HEK293 (cell line): ENCODE data around the gene SPEM2.

Experiments used
- CTCF ChIA-PET: fragments of 350-600 bp; formaldehyde crosslinking; extraction: SDS; loops from one replicate; lab custom pipeline; 2021; ENCODE audit warnings: antibody characterized with exemption; lab: Yijun Ruan, JAX
- POLR2A ChIA-PET: fragments of 300-600 bp; formaldehyde crosslinking; extraction: SDS; loops from one replicate; lab custom pipeline; 2020; ENCODE audit warnings: antibody characterized with exemption, inconsistent platforms; lab: Yijun Ruan, JAX
- H3K27ac ChIP-seq: fragments of 200-500 bp; sonication (Bioruptor generic); 2 replicates; pipeline ENCODE4 v1.5.1; 2014; ENCODE audit warnings: low read depth, low read length, control low read depth, inconsistent platforms; ENCODE audit errors: extremely low read depth
- H3K36me3 ChIP-seq, 2 experiments: fragments of 200-500 bp in 1 of 2; sonication (Bioruptor generic) in 1 of 2; 1 replicate in 1 of 2; 2 replicates in 1 of 2; pipeline ENCODE4 v1.5.1; 2014 to 2017; ENCODE audit warnings: inconsistent platforms in 2 of 2, low read length in 2 of 2; ENCODE audit not compliant: control insufficient read depth in 2 of 2, insufficient read depth in 1 of 2
- H3K4me1 ChIP-seq: fragments of 200-500 bp; sonication (Bioruptor generic); 2 replicates; pipeline ENCODE4 v1.5.1; 2014; ENCODE audit warnings: mild to moderate bottlenecking, low read length, inconsistent platforms; ENCODE audit not compliant: control insufficient read depth, insufficient read depth
- H3K4me3 ChIP-seq: 2 replicates; pipeline ENCODE4 v1.5.1; 2011; ENCODE audit warnings: low read depth, mild to moderate bottlenecking, control low read depth, low read length, moderate library complexity
- H3K9me3 ChIP-seq: fragments of 200-500 bp; sonication (Bioruptor generic); 2 replicates; pipeline ENCODE4 v1.5.1; 2014; ENCODE audit warnings: low read depth, low read length, inconsistent platforms; ENCODE audit not compliant: control insufficient read depth, insufficient read depth
- BCL11A ChIP-seq: fragments of 450-650 bp; formaldehyde crosslinking; IDR thresholded peaks from 2 replicates; pipeline ENCODE4 v1.5.1; 2016; ENCODE audit warnings: low read depth, missing biosample characterization, missing genetic modification characterization
- MEIS1 ChIP-seq: sonication (generic); formaldehyde crosslinking; IDR thresholded peaks from 2 replicates; pipeline ENCODE4 v1.8.1; 2022; ENCODE audit warnings: missing genetic modification reagents, mild to moderate bottlenecking, borderline replicate concordance
- MYNN ChIP-seq: fragments of 450-650 bp; formaldehyde crosslinking; IDR thresholded peaks from 2 replicates; pipeline ENCODE4 v1.5.1; 2016; ENCODE audit warnings: missing biosample characterization, missing genetic modification characterization, borderline replicate concordance
- SETDB1 ChIP-seq: IDR thresholded peaks from one replicate; pipeline ENCODE4 v1.6.1; 2017; ENCODE audit warnings: mild to moderate bottlenecking, low read length, moderate library complexity, mixed read lengths; ENCODE audit not compliant: insufficient read length
- ZBTB10 ChIP-seq: fragments of 450-650 bp; formaldehyde crosslinking; IDR thresholded peaks from 2 replicates; pipeline ENCODE4 v1.5.1; 2016; ENCODE audit warnings: missing biosample characterization, missing genetic modification characterization
- ZFHX2 ChIP-seq: fragments of 450-650 bp; formaldehyde crosslinking; conservative IDR thresholded peaks from 2 replicates; pipeline ENCODE4 v1.5.1; 2016; ENCODE audit warnings: missing biosample characterization, missing genetic modification characterization
- ZNF148 ChIP-seq: fragments of 450-650 bp; formaldehyde crosslinking; IDR thresholded peaks from 2 replicates; pipeline ENCODE4 v1.5.0; 2017; ENCODE audit warnings: missing biosample characterization, missing genetic modification characterization, borderline replicate concordance
- ZNF174 ChIP-seq: fragments of 450-650 bp; formaldehyde crosslinking; IDR thresholded peaks from 2 replicates; pipeline ENCODE4 v1.5.0; 2017; ENCODE audit warnings: missing biosample characterization, mild to moderate bottlenecking, missing genetic modification characterization
- ZNF274 ChIP-seq, 2 experiments: fragments of 200-500 bp in 1 of 2; fragments of 450-650 bp in 1 of 2; sonication (Bioruptor generic) in 1 of 2; formaldehyde crosslinking in 1 of 2; IDR thresholded peaks; 2 replicates each; pipeline versions ENCODE4 v1.5.1 to v1.6.1; 2014 to 2016; ENCODE audit warnings: borderline replicate concordance in 1 of 2, inconsistent platforms in 1 of 2, low read length in 1 of 2, missing biosample characterization in 1 of 2, missing genetic modification characterization in 1 of 2
- ZNF311 ChIP-seq: fragments of 450-650 bp; formaldehyde crosslinking; IDR thresholded peaks from 2 replicates; pipeline ENCODE4 v1.5.1; 2017; ENCODE audit warnings: missing biosample characterization, missing genetic modification characterization, borderline replicate concordance
- ZNF394 ChIP-seq: fragments of 450-650 bp; formaldehyde crosslinking; IDR thresholded peaks from 2 replicates; pipeline ENCODE4 v1.5.1; 2016; ENCODE audit warnings: missing biosample characterization, missing genetic modification characterization, mild to moderate bottlenecking, moderate library complexity, borderline replicate concordance
- ZNF423 ChIP-seq: fragments of 450-650 bp; formaldehyde crosslinking; IDR thresholded peaks from 2 replicates; pipeline ENCODE4 v1.5.1; 2016; ENCODE audit warnings: missing biosample characterization, missing genetic modification characterization
- ZNF518A ChIP-seq: fragments of 450-650 bp; formaldehyde crosslinking; conservative IDR thresholded peaks from 2 replicates; pipeline ENCODE4 v1.5.1; 2016; ENCODE audit warnings: low read depth, missing biosample characterization, missing genetic modification characterization
- ZNF529 ChIP-seq: fragments of 450-650 bp; formaldehyde crosslinking; IDR thresholded peaks from 2 replicates; pipeline ENCODE4 v1.5.1; 2017; ENCODE audit warnings: missing genetic modification characterization, missing biosample characterization; ENCODE audit not compliant: insufficient replicate concordance
- ZNF530 ChIP-seq: fragments of 450-650 bp; formaldehyde crosslinking; IDR thresholded peaks from 2 replicates; pipeline ENCODE4 v1.5.1; 2016; ENCODE audit warnings: low read depth, missing biosample characterization, missing genetic modification characterization
- ZNF548 ChIP-seq: fragments of 450-650 bp; formaldehyde crosslinking; IDR thresholded peaks from 2 replicates; pipeline ENCODE4 v1.5.1; 2016; ENCODE audit warnings: missing biosample characterization, missing genetic modification characterization
- ZNF600 ChIP-seq: fragments of 450-650 bp; formaldehyde crosslinking; IDR thresholded peaks from 2 replicates; pipeline ENCODE4 v1.5.1; 2016; ENCODE audit warnings: missing biosample characterization, missing genetic modification characterization
- ZNF621 ChIP-seq: fragments of 450-650 bp; formaldehyde crosslinking; IDR thresholded peaks from 2 replicates; pipeline ENCODE4 v1.5.1; 2017; ENCODE audit warnings: missing biosample characterization, missing genetic modification characterization
- ZNF701 ChIP-seq: fragments of 450-650 bp; formaldehyde crosslinking; IDR thresholded peaks from 2 replicates; pipeline ENCODE4 v1.5.1; 2016; ENCODE audit warnings: missing biosample characterization, missing genetic modification characterization
- TF ChIP-seq, protein P1 (sequence below): fragments of 450-650 bp; formaldehyde crosslinking; IDR thresholded peaks from 2 replicates; pipeline ENCODE4 v1.5.1; 2016; ENCODE audit warnings: missing biosample characterization, missing genetic modification characterization

SPEM2 gene

GRCh38 chr17:7382901-7383300 is 42.5 kb upstream of the SPEM2 start:
- Histone ChIP-seq H3K27ac (no peak overlapping the region), H3K4me1 (no peaks in the 10 kb centered on the region), H3K36me3 (no peaks in the 10 kb centered on the region; a peak in 1 of 3 replicates), H3K9me3 (no peaks in the 10 kb centered on the region), H3K4me3 (no peak overlapping the region)
- TF ChIP-seq ZNF600 (tag by site-specific recombination) (no peak), BCL11A (tag by site-specific recombination) (no peak), ZFHX2 (tag by site-specific recombination) (no peak), ZNF530 (no peak), MYNN (tag by site-specific recombination) (no peak), ZNF518A (tag by site-specific recombination) (no peak), ZNF548 (tag by site-specific recombination) (no peak), SETDB1 (no peak), ZNF621 (tag by site-specific recombination) (no peak), ZNF701 (tag by site-specific recombination) (no peak), ZBTB10 (tag by site-specific recombination) (no peak), ZNF529 (tag by site-specific recombination) (no peak), ZNF423 (tag by site-specific recombination) (no peak), ZNF174 (tag by site-specific recombination) (no peak), ZNF274 (IDR thresholded peaks at IDR 0.05; ENCODE audit: low read length) (no peak), ZNF274 (tag by site-specific recombination; IDR thresholded peaks at IDR 0.05; ENCODE audit: borderline replicate concordance) (no peak), ZNF394 (no peak), MEIS1 (no peak), ZNF148 (tag by site-specific recombination) (no peak), ZNF311 (tag by site-specific recombination) (no peak)
- TF ChIP-seq, protein P1, sequence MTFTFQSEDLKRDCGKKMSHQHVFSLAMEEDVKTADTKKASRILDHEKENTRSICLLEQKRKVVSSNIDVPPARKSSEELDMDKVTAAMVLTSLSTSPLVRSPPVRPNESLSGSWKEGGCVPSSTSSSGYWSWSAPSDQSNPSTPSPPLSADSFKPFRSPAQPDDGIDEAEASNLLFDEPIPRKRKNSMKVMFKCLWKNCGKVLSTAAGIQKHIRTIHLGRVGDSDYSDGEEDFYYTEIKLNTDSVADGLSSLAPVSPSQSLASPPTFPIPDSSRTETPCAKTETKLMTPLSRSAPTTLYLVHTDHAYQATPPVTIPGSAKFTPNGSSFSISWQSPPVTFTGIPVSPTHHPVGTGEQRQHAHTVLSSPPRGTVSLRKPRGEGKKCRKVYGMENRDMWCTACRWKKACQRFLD, result no peak
- CTCF ChIA-PET, result interaction anchor here (1.2 kb wide), 1 partner anchor 27 kb away, joined by 3 read pairs; no protein-coding TSS in a partner anchor
- POLR2A ChIA-PET, result interaction anchor here (1.1 kb wide), 2 partner anchors 15 to 21 kb away, joined by 3 to 4 read pairs; partner anchors contain the start of gene TMEM256
